ENCODE measurements around the gene FTCD. TPM values are rescaled to one million over a fixed set of nuclear protein-coding genes. Genes with fewer than 3 reads are reported as not detected.
A peak's percentile ranks its signal among the peaks of the same experiment; 100 is the strongest.
"Not testable (repeated sequence)": the region's sequence is repeated elsewhere in the genome, so short reads cannot be mapped to it uniquely, and the experiment has no call there.

The FTCD gene
- total RNA-seq, 1 donor from 2014 or later = 1.8 TPM

GRCh38 chr21:46180778-46181391, 25.5 kb upstream of the FTCD start:
- TF ChIP-seq CTCF (conservative IDR thresholded peaks at IDR 0.05) = no peak
- no peaks in the 10 kb centered on the region for H3K27me3 Mint-ChIP-seq (ENCODE audit: low read depth)
- no peak for DNase-seq (ENCODE audit: low read depth, low spot score)
- peaks cover 17% of the 10 kb centered on the region for H3K36me3 Mint-ChIP-seq (ENCODE audit: low read depth)
- no peak overlapping the region for H3K4me3 Mint-ChIP-seq
- no peak overlapping the region for H3K27ac Mint-ChIP-seq (ENCODE audit: unreplicated experiment)
- H3K4me1 Mint-ChIP-seq = peaks cover 17% of the 10 kb centered on the region
- H3K9me3 Mint-ChIP-seq = peaks cover 12% of the 10 kb centered on the region

GRCh38 chr21:46180079-46180722, 24.8 kb upstream of the FTCD start:
- H3K27me3 Mint-ChIP-seq (ENCODE audit: low read depth) = no peaks in the 10 kb centered on the region
- H3K36me3 Mint-ChIP-seq (ENCODE audit: low read depth) = peaks cover 24% of the 10 kb centered on the region
- DNase-seq (ENCODE audit: low read depth, low spot score) = no peak
- no peak for TF ChIP-seq CTCF (conservative IDR thresholded peaks at IDR 0.05)
- peaks cover 11% of the 10 kb centered on the region for H3K4me1 Mint-ChIP-seq
- no peak overlapping the region for H3K27ac Mint-ChIP-seq (ENCODE audit: unreplicated experiment)
- peaks cover 17% of the 10 kb centered on the region for H3K9me3 Mint-ChIP-seq
- H3K4me3 Mint-ChIP-seq = peak overlapping the region; percentile 62

GRCh38 chr21:46179708-46180078, 24.3 kb upstream of the FTCD start:
- peaks cover 22% of the 10 kb centered on the region for H3K9me3 Mint-ChIP-seq
- H3K4me1 Mint-ChIP-seq = peaks cover 6% of the 10 kb centered on the region
- peaks cover 29% of the 10 kb centered on the region for H3K36me3 Mint-ChIP-seq (ENCODE audit: low read depth)
- DNase-seq (ENCODE audit: low read depth, low spot score) = no peak
- TF ChIP-seq CTCF (conservative IDR thresholded peaks at IDR 0.05) = no peak
- H3K4me3 Mint-ChIP-seq = peak overlapping the region; percentile 62
- H3K27ac Mint-ChIP-seq (ENCODE audit: unreplicated experiment) = no peak overlapping the region
- H3K27me3 Mint-ChIP-seq (ENCODE audit: low read depth) = no peaks in the 10 kb centered on the region

GRCh38 chr21:46178961-46179360, 23.6 kb upstream of the FTCD start:
- H3K4me1 Mint-ChIP-seq = peaks cover 4% of the 10 kb centered on the region
- H3K36me3 Mint-ChIP-seq (ENCODE audit: low read depth) = peaks cover 31% of the 10 kb centered on the region
- H3K9me3 Mint-ChIP-seq = peaks cover 22% of the 10 kb centered on the region
- peak overlapping the region; percentile 23 for H3K4me3 Mint-ChIP-seq
- no peaks in the 10 kb centered on the region for H3K27me3 Mint-ChIP-seq (ENCODE audit: low read depth)
- no peak overlapping the region for H3K27ac Mint-ChIP-seq (ENCODE audit: unreplicated experiment)
- DNase-seq (ENCODE audit: low read depth, low spot score) = no peak
- TF ChIP-seq CTCF (conservative IDR thresholded peaks at IDR 0.05) = no peak

- not testable (repeated sequence) for DNase-seq (ENCODE audit: low read depth, low spot score); H3K27ac Mint-ChIP-seq (ENCODE audit: unreplicated experiment); H3K27me3 Mint-ChIP-seq (ENCODE audit: low read depth); H3K4me3 Mint-ChIP-seq; H3K4me1 Mint-ChIP-seq
- peaks cover 37% of the 10 kb centered on the region for H3K36me3 Mint-ChIP-seq (ENCODE audit: low read depth)
- peaks cover 22% of the 10 kb centered on the region for H3K9me3 Mint-ChIP-seq
Observed at GRCh38 chr21:46176443-46177129, 21.2 kb upstream of the FTCD start.

- TF ChIP-seq CTCF (conservative IDR thresholded peaks at IDR 0.05) = no peak
- DNase-seq (ENCODE audit: low read depth, low spot score) = no peak
- Mint-ChIP-seq H3K4me3 (no peak overlapping the region), H3K27ac (ENCODE audit: unreplicated experiment) (no peak overlapping the region), H3K4me1 (peaks cover 4% of the 10 kb centered on the region), H3K27me3 (ENCODE audit: low read depth) (no peaks in the 10 kb centered on the region), H3K9me3 (peaks cover 22% of the 10 kb centered on the region), H3K36me3 (ENCODE audit: low read depth) (peaks cover 37% of the 10 kb centered on the region)
Observed at GRCh38 chr21:46173573-46173972, 18.2 kb upstream of the FTCD start.
